ENCODE data around the gene KCTD16.

Gene KCTD16

GRCh38 chr5:144481861-144482260 is 311.2 kb downstream of the KCTD16 start:
- Mint-ChIP-seq H3K27me3 (no peaks in the 10 kb centered on the region), H3K9me3 (no peaks in the 10 kb centered on the region), H3K4me1 (no peaks in the 10 kb centered on the region), H3K27ac (no peak overlapping the region), H3K4me3 (no peak overlapping the region)
- no peak for DNase-seq
- no peak for ATAC-seq

DNA sequence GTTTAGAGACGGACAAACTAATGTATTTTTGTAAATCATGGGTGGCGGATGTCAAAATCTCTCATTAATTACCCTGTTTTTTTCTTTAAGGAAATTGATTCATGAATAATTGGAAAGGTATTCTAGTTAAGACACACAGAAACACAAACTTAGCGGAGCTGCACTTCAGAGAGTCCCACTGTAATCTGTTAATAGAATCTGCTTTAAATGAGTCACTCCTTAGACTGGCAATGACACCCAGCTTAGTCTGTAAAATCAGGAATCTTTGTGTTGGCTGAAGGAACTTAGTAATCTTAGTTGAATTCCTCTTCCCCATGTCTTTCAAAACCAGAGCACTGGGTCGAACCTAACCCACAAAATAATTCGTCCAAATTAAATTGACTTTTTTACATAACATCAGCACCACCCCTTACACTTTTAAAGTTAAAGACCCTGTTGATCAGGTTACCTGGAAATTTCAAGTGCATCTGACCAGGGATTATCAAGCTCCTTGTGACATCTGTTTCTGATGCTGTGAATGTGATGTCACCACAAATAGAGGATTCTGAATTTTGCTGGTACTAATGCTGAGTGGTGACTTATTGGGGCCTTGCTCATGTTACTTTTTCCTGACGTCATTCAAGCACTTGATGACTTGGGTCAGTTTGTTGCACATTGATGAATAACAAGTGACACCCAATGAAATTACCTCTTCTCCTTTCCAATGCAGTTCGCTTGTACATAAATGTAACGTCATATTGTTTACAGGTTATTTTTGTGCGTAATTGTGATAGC is 313.6 kb downstream of the KCTD16 start:
- Mint-ChIP-seq H3K4me3 (no peak overlapping the region), H3K27me3 (no peaks in the 10 kb centered on the region), H3K27ac (no peak overlapping the region), H3K4me1 (no peaks in the 10 kb centered on the region), H3K9me3 (peaks cover 0 to 10% of the 10 kb centered on the region in 2 donors)
- no peak for DNase-seq
- no peak for ATAC-seq

- DNase-seq: no peak
- H3K27me3 Mint-ChIP-seq: no peaks in the 10 kb centered on the region
- no peak overlapping the region for H3K27ac Mint-ChIP-seq
- peaks cover 5 to 10% of the 10 kb centered on the region in 2 donors for H3K9me3 Mint-ChIP-seq
- H3K4me1 Mint-ChIP-seq: no peaks in the 10 kb centered on the region
- ATAC-seq: no peak
- no peak overlapping the region for H3K4me3 Mint-ChIP-seq
Observed at GRCh38 chr5:144485540-144485939, 314.9 kb downstream of the KCTD16 start.

GRCh38 chr5:144487207-144487606 is 316.5 kb downstream of the KCTD16 start:
- DNase-seq: no peak
- no peak overlapping the region for H3K27ac Mint-ChIP-seq
- H3K9me3 Mint-ChIP-seq: peaks cover 20 to 21% of the 10 kb centered on the region in 2 donors
- no peaks in the 10 kb centered on the region for H3K4me1 Mint-ChIP-seq
- H3K4me3 Mint-ChIP-seq: no peak overlapping the region
- no peak for ATAC-seq
- no peaks in the 10 kb centered on the region for H3K27me3 Mint-ChIP-seq

DNA sequence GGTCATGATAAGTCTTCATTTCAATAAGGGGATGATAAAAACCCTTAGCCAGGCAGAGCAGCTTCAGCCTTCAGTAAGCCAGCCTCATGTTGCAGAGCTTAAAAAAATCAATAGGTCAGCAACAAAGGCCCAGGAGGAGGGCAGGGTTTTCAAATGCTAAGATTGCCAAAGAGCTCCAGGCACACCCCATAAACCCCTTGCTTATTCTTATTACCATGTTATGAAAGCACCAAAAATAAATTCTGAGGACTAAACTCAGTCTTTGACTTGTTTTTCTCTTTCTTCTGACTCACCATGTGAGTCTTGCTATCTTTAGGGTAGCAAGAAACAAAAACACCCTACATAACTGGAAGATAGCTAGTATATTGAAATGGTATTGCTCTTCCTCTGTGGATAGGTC is 317.1 kb downstream of the KCTD16 start:
- H3K4me1 Mint-ChIP-seq: no peaks in the 10 kb centered on the region
- H3K9me3 Mint-ChIP-seq: peaks cover 20 to 21% of the 10 kb centered on the region in 2 donors
- H3K27ac Mint-ChIP-seq: no peak overlapping the region
- no peaks in the 10 kb centered on the region for H3K27me3 Mint-ChIP-seq
- ATAC-seq (no peak), DNase-seq (no peak)
- H3K4me3 Mint-ChIP-seq: no peak overlapping the region

DNA sequence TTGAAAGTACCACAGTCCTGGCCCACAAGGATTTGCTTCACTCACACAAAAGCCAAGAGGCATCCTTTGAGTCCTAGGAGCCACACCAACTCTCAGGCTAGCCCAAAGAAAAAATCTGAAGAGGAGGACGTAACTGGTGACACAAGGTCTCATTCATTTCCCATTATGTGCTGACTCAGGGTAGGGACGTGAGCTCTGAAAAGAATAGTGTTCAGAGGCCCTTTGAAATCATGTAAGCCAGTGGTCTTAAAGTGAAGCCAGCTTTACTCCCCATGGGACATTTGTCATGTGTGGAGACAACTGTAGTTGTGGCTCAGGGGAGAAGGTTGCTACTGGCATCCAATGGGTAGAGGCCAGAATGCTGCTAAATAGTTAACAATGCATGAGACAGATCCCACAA is 332.4 kb downstream of the KCTD16 start:
- no peak for ATAC-seq
- Mint-ChIP-seq H3K4me1 (no peaks in the 10 kb centered on the region), H3K9me3 (peaks cover 6 to 10% of the 10 kb centered on the region in 2 donors), H3K27ac (no peak overlapping the region), H3K4me3 (no peak overlapping the region), H3K27me3 (no peaks in the 10 kb centered on the region)
- DNase-seq: no peak

DNA sequence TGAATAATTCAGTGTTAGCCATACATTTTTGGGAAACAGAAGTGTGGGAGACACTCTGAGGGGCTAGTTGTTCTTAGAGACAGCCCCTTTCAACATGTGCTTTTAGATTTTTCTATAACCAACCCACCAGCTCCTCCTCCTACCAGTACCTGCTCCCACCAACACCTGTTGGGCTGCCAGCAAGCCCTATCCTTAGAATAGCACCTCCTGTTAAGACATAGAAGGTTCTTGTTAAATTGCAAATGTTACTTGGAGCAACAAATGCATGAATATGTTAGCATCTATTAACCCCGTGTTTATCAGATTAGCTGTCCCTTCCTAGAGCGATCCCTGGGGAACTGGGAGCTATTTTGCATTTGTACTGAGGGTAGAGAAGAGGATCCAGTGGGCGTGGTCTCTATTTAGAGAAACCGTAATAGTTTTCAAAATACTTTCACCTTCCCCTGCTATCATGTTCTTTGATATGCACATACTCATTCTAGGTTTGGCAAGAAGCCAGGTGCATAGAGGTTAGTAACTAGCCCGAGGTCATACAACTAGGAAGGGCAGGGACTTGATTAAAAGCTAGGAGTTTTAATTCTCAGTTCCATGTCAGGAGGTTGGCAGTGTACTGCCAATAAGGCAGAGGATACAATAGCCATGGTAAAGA is 334.4 kb downstream of the KCTD16 start:
- Mint-ChIP-seq H3K4me1 (no peaks in the 10 kb centered on the region), H3K9me3 (peaks cover 0 to 6% of the 10 kb centered on the region in 2 donors), H3K27me3 (no peaks in the 10 kb centered on the region), H3K27ac (no peak overlapping the region), H3K4me3 (no peak overlapping the region)
- ATAC-seq (no peak), DNase-seq (no peak)

GRCh38 chr5:144510845-144511579 is 340.3 kb downstream of the KCTD16 start:
- Mint-ChIP-seq H3K27me3 (no peaks in the 10 kb centered on the region), H3K27ac (no peak overlapping the region), H3K9me3 (peaks cover 0 to 18% of the 10 kb centered on the region in 2 donors), H3K4me1 (no peaks in the 10 kb centered on the region), H3K4me3 (no peak overlapping the region)
- DNase-seq (no peak), ATAC-seq (no peak)

GRCh38 chr5:144511580-144512072 is 341.0 kb downstream of the KCTD16 start:
- Mint-ChIP-seq H3K27ac (no peak overlapping the region), H3K4me3 (no peak overlapping the region), H3K9me3 (peaks cover 0 to 18% of the 10 kb centered on the region in 2 donors), H3K4me1 (no peaks in the 10 kb centered on the region), H3K27me3 (no peaks in the 10 kb centered on the region)
- ATAC-seq (no peak), DNase-seq (no peak)

- H3K27me3 Mint-ChIP-seq: no peaks in the 10 kb centered on the region
- H3K4me3 Mint-ChIP-seq: no peak overlapping the region
- peaks cover 3 to 8% of the 10 kb centered on the region in 2 donors for H3K9me3 Mint-ChIP-seq
- no peak for DNase-seq
- H3K27ac Mint-ChIP-seq: no peak overlapping the region
- no peaks in the 10 kb centered on the region for H3K4me1 Mint-ChIP-seq
- no peak for ATAC-seq
Observed at GRCh38 chr5:144522698-144523097, 352.0 kb downstream of the KCTD16 start.

DNA sequence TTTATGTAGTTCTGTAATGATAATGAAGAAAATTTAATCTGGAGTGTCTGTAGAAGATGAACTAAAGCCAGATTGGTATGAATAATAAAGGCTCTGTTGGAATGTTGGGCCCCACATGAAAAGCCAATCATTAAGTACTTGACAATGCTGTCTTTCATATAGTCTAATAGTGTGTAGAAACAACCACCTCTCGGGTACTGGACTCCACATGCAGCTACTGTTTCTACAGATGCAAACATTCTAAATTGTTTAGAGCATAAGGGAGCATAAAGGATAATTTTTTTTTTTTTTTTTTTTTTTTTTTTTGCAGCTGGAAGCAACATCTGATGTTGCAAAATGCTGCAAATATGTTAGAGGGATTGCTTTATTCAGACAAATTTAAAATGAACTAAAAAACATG is 354.3 kb downstream of the KCTD16 start:
- Mint-ChIP-seq H3K27me3 (no peaks in the 10 kb centered on the region), H3K4me1 (no peaks in the 10 kb centered on the region), H3K9me3 (peaks cover 8 to 12% of the 10 kb centered on the region in 2 donors), H3K27ac (no peak overlapping the region), H3K4me3 (no peak overlapping the region)
- ATAC-seq (no peak), DNase-seq (no peak)

DNA sequence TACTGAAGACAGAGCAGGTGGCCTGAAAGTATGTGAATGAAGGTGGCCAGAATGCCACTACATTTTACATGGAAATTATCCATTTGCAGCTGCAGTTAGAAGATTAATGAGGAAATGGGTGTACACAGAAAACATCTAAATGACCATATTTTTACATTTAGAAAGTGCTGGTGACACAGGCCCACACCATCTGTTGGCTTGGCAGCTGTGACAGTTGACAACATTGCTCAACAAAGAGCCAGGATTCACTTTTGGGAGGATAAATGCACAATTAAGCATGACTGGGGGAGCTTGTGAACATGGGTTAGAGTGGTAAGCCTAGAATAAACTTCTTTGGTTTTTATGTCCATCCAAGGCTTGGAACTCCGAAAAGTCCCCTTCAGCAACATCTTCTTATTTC is 360.5 kb downstream of the KCTD16 start:
- Mint-ChIP-seq H3K27me3 (no peaks in the 10 kb centered on the region), H3K9me3 (peaks cover 9 to 27% of the 10 kb centered on the region in 2 donors), H3K4me3 (no peak overlapping the region), H3K27ac (no peak overlapping the region), H3K4me1 (no peaks in the 10 kb centered on the region)
- no peak for DNase-seq
- ATAC-seq: no peak

Measured in stimulated activated naive CD8-positive, alpha-beta T cell treated with anti-CD3 and anti-CD28 coated beads, Interleukin-15, amount 100 ng/mL, for 72 hours (primary cell).